Measurements from ENCODE around the gene ERCC5.

Gene ERCC5

GRCh38 chr13:102845630-102846260 lies at the start of gene ERCC5:
ERCC5 (plus strand) TSS chr13:102846032; CDS start chr13:102846267, 235 bp downstream.
- FAIRE-seq: peak; percentile 81

GRCh38 chr13:102798581-102799425 lies 47.0 kb upstream of the ERCC5 start, which contains the start of the genes BIVM and POGLUT2:
BIVM (plus strand) TSS chr13:102799119; CDS start chr13:102807268, 8,149 bp downstream.
POGLUT2 (minus strand) TSS chr13:102798976; CDS start chr13:102798670, 306 bp downstream.
- FAIRE-seq: peak; percentile 46

- FAIRE-seq: no peak
These were observed 46.2 kb upstream of the ERCC5 start for GRCh38 chr13:102799426-102800144.

- no peak for FAIRE-seq
These were observed 45.4 kb upstream of the ERCC5 start for GRCh38 chr13:102800145-102801041.

GRCh38 chr13:102805680-102806079 lies 40.2 kb upstream of the ERCC5 start:
- no peak for FAIRE-seq

- FAIRE-seq: no peak
These were observed 38.1 kb upstream of the ERCC5 start for GRCh38 chr13:102807699-102808098.

GRCh38 chr13:102812611-102813287 lies 33.1 kb upstream of the ERCC5 start:
- FAIRE-seq: no peak

- FAIRE-seq: no peak
These were observed 31.7 kb upstream of the ERCC5 start for GRCh38 chr13:102814025-102814607.

- FAIRE-seq: no peak
These were observed 31.0 kb upstream of the ERCC5 start for GRCh38 chr13:102814793-102815192.

- FAIRE-seq: no peak
These were observed 30.0 kb upstream of the ERCC5 start for GRCh38 chr13:102815788-102816187.

GRCh38 chr13:102816708-102817107 lies 29.1 kb upstream of the ERCC5 start:
- no peak for FAIRE-seq

- FAIRE-seq: no peak
These were observed 28.6 kb upstream of the ERCC5 start for GRCh38 chr13:102817241-102817640.

GRCh38 chr13:102817907-102818306 lies 27.9 kb upstream of the ERCC5 start:
- no peak for FAIRE-seq

- no peak for FAIRE-seq
These were observed 20.4 kb upstream of the ERCC5 start for GRCh38 chr13:102825400-102825799.

GRCh38 chr13:102825921-102826706 lies 19.7 kb upstream of the ERCC5 start:
- FAIRE-seq: no peak

- no peak for FAIRE-seq
These were observed 15.2 kb upstream of the ERCC5 start for GRCh38 chr13:102830646-102831045.

GRCh38 chr13:102836471-102836870 lies 9.4 kb upstream of the ERCC5 start:
- no peak for FAIRE-seq

- FAIRE-seq: no peak
These were observed 7.6 kb upstream of the ERCC5 start for GRCh38 chr13:102838273-102838672.

GRCh38 chr13:102838982-102839381 lies 6.8 kb upstream of the ERCC5 start:
- no peak for FAIRE-seq

- no peak for FAIRE-seq
These were observed 6.4 kb upstream of the ERCC5 start for GRCh38 chr13:102839462-102839861.

GRCh38 chr13:102845289-102845629 lies 573 bp upstream of the ERCC5 start:
- no peak for FAIRE-seq
